ENCODE data around the gene FNDC8. TPM values are rescaled to one million over a fixed set of nuclear protein-coding genes. Genes with fewer than 3 reads are reported as not detected.

Gene FNDC8
- total RNA-seq, 1 experiment from 2014 or later, result not detected

DNA sequence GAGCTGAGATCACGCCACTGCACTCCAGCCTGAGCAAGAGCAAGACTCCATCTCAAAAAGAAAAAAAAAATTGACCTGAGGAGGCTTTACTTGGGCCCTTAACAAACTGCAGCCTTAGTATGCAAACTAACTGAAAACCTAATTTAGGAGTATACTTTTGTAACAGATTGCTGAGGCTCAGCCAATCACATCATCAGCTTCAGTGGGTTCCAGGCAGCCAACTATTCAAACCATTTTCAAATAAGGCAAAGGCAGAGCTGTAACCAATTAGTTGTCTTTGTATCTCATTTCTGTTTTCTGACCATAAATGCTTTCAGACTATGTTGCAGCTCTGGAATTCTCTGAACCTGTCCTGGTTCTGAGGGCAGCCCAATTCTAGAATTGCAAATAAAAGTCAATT lies 25.7 kb upstream of the FNDC8 start (continued):
- TF ChIP-seq, protein P1, sequence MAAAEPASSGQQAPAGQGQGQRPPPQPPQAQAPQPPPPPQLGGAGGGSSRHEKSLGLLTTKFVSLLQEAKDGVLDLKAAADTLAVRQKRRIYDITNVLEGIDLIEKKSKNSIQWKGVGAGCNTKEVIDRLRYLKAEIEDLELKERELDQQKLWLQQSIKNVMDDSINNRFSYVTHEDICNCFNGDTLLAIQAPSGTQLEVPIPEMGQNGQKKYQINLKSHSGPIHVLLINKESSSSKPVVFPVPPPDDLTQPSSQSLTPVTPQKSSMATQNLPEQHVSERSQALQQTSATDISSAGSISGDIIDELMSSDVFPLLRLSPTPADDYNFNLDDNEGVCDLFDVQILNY (CRISPR knock-in tag; IDR thresholded peaks at IDR 0.05), result no peak
- TF ChIP-seq ZNF423 (CRISPR knock-in tag; IDR thresholded peaks at IDR 0.05), result no peak
- TF ChIP-seq, protein P2, sequence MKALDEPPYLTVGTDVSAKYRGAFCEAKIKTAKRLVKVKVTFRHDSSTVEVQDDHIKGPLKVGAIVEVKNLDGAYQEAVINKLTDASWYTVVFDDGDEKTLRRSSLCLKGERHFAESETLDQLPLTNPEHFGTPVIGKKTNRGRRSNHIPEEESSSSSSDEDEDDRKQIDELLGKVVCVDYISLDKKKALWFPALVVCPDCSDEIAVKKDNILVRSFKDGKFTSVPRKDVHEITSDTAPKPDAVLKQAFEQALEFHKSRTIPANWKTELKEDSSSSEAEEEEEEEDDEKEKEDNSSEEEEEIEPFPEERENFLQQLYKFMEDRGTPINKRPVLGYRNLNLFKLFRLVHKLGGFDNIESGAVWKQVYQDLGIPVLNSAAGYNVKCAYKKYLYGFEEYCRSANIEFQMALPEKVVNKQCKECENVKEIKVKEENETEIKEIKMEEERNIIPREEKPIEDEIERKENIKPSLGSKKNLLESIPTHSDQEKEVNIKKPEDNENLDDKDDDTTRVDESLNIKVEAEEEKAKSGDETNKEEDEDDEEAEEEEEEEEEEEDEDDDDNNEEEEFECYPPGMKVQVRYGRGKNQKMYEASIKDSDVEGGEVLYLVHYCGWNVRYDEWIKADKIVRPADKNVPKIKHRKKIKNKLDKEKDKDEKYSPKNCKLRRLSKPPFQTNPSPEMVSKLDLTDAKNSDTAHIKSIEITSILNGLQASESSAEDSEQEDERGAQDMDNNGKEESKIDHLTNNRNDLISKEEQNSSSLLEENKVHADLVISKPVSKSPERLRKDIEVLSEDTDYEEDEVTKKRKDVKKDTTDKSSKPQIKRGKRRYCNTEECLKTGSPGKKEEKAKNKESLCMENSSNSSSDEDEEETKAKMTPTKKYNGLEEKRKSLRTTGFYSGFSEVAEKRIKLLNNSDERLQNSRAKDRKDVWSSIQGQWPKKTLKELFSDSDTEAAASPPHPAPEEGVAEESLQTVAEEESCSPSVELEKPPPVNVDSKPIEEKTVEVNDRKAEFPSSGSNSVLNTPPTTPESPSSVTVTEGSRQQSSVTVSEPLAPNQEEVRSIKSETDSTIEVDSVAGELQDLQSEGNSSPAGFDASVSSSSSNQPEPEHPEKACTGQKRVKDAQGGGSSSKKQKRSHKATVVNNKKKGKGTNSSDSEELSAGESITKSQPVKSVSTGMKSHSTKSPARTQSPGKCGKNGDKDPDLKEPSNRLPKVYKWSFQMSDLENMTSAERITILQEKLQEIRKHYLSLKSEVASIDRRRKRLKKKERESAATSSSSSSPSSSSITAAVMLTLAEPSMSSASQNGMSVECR (CRISPR knock-in tag; IDR thresholded peaks at IDR 0.05; ENCODE audit: borderline replicate concordance), result no peak

DNA sequence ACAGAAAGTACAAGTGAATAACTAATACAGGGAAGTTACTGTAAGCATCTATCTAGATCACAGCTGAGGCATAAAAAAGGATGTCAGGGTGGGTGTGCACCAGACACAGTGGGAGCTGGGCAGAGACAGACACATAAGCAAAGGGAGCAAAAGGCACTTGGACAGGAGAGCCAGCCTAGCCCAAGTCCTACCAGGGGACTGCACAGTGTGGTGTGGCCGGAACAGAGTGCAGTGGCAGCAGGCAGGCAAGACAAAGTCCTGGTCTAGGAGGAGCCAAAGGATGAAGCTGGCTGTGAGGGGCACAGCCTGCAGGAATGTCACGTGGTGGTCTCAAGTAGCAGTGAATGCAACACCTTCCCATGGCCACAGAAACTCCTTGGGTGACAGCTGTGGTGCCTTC lies 23.6 kb upstream of the FNDC8 start:
- H3K27ac Mint-ChIP-seq, result no peak overlapping the region; the same call in 1 of the 2 replicates
- POLR2A ChIA-PET, result no interaction called here
- TF ChIP-seq OVOL2 (CRISPR knock-in tag; IDR thresholded peaks at IDR 0.05; ENCODE audit: borderline replicate concordance) (no peak), FOXK1 (CRISPR knock-in tag; IDR thresholded peaks at IDR 0.05) (no peak), ZNF671 (CRISPR knock-in tag; IDR thresholded peaks at IDR 0.05) (no peak), CREB1 (CRISPR knock-in tag; IDR thresholded peaks at IDR 0.05) (no peak), TCF7 (CRISPR knock-in tag; IDR thresholded peaks at IDR 0.05; ENCODE audit: low read depth) (no peak), NFYB (CRISPR knock-in tag; conservative IDR thresholded peaks at IDR 0.05; ENCODE audit: low read depth) (no peak), ZNF138 (CRISPR knock-in tag; conservative IDR thresholded peaks at IDR 0.05) (no peak), PRRX2 (CRISPR knock-in tag; IDR thresholded peaks at IDR 0.05) (no peak), ZNF232 (CRISPR knock-in tag; IDR thresholded peaks at IDR 0.05) (no peak), ZNF317 (CRISPR knock-in tag; IDR thresholded peaks at IDR 0.05; ENCODE audit: borderline replicate concordance, low read depth) (no peak), NFE2L1 (CRISPR knock-in tag; IDR thresholded peaks at IDR 0.05) (no peak), ZNF121 (CRISPR knock-in tag; IDR thresholded peaks at IDR 0.05) (no peak)
- TF ChIP-seq, protein P3, sequence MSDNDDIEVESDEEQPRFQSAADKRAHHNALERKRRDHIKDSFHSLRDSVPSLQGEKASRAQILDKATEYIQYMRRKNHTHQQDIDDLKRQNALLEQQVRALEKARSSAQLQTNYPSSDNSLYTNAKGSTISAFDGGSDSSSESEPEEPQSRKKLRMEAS (CRISPR knock-in tag; IDR thresholded peaks at IDR 0.05), result no peak
- TF ChIP-seq, protein P4, sequence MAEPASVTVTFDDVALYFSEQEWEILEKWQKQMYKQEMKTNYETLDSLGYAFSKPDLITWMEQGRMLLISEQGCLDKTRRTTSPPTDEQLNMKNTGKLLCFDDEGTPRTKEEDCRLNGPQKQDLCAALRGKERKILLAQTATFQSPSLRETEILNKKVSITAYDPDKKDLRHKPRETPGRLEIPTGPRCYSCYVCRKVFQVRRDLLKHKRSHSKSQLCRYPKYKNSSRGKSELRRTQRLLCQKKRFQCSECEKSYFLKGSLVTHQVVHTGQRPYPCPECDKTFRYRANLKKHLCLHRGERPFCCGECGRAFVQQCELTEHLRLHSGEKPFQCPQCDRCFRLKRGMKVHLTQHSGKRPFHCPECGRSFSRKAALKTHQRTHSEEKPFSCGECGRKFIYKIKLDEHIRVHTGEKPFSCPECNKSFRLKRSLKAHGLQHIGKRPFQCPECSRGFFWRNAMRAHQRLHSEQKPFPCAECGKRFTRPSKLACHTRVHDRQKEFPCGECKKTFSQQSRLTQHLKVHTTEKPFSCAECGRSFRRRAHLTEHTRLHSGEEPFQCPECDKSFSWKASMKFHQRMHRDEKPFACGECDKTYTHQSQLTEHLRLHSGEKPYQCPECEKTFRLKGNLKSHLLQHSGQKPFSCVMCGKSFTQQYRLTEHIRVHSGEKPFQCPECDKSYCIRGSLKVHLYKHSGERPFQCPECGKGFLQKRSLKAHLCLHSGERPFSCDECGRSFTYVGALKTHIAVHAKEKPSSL (CRISPR knock-in tag; conservative IDR thresholded peaks at IDR 0.05), result no peak
- TF ChIP-seq, protein P5, sequence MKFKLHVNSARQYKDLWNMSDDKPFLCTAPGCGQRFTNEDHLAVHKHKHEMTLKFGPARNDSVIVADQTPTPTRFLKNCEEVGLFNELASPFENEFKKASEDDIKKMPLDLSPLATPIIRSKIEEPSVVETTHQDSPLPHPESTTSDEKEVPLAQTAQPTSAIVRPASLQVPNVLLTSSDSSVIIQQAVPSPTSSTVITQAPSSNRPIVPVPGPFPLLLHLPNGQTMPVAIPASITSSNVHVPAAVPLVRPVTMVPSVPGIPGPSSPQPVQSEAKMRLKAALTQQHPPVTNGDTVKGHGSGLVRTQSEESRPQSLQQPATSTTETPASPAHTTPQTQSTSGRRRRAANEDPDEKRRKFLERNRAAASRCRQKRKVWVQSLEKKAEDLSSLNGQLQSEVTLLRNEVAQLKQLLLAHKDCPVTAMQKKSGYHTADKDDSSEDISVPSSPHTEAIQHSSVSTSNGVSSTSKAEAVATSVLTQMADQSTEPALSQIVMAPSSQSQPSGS (CRISPR knock-in tag; IDR thresholded peaks at IDR 0.05; ENCODE audit: borderline replicate concordance, low read depth), result no peak
- TF ChIP-seq, protein P6, sequence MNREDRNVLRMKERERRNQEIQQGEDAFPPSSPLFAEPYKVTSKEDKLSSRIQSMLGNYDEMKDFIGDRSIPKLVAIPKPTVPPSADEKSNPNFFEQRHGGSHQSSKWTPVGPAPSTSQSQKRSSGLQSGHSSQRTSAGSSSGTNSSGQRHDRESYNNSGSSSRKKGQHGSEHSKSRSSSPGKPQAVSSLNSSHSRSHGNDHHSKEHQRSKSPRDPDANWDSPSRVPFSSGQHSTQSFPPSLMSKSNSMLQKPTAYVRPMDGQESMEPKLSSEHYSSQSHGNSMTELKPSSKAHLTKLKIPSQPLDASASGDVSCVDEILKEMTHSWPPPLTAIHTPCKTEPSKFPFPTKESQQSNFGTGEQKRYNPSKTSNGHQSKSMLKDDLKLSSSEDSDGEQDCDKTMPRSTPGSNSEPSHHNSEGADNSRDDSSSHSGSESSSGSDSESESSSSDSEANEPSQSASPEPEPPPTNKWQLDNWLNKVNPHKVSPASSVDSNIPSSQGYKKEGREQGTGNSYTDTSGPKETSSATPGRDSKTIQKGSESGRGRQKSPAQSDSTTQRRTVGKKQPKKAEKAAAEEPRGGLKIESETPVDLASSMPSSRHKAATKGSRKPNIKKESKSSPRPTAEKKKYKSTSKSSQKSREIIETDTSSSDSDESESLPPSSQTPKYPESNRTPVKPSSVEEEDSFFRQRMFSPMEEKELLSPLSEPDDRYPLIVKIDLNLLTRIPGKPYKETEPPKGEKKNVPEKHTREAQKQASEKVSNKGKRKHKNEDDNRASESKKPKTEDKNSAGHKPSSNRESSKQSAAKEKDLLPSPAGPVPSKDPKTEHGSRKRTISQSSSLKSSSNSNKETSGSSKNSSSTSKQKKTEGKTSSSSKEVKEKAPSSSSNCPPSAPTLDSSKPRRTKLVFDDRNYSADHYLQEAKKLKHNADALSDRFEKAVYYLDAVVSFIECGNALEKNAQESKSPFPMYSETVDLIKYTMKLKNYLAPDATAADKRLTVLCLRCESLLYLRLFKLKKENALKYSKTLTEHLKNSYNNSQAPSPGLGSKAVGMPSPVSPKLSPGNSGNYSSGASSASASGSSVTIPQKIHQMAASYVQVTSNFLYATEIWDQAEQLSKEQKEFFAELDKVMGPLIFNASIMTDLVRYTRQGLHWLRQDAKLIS (CRISPR knock-in tag; IDR thresholded peaks at IDR 0.05; ENCODE audit: borderline replicate concordance), result no peak
- TF ChIP-seq, protein P7, sequence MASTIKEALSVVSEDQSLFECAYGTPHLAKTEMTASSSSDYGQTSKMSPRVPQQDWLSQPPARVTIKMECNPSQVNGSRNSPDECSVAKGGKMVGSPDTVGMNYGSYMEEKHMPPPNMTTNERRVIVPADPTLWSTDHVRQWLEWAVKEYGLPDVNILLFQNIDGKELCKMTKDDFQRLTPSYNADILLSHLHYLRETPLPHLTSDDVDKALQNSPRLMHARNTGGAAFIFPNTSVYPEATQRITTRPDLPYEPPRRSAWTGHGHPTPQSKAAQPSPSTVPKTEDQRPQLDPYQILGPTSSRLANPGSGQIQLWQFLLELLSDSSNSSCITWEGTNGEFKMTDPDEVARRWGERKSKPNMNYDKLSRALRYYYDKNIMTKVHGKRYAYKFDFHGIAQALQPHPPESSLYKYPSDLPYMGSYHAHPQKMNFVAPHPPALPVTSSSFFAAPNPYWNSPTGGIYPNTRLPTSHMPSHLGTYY (CRISPR knock-in tag; IDR thresholded peaks at IDR 0.05), result no peak
- TF ChIP-seq, protein P8, sequence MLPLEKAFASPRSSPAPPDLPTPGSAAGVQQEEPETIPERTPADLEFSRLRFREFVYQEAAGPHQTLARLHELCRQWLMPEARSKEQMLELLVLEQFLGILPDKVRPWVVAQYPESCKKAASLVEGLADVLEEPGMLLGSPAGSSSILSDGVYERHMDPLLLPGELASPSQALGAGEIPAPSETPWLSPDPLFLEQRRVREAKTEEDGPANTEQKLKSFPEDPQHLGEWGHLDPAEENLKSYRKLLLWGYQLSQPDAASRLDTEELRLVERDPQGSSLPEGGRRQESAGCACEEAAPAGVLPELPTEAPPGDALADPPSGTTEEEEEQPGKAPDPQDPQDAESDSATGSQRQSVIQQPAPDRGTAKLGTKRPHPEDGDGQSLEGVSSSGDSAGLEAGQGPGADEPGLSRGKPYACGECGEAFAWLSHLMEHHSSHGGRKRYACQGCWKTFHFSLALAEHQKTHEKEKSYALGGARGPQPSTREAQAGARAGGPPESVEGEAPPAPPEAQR (CRISPR knock-in tag; IDR thresholded peaks at IDR 0.05), result no peak

More for the DNA sequence above, 23.6 kb upstream of the FNDC8 start:
- Mint-ChIP-seq H3K36me3 (0 out of 2 replicates have a peak, but pooled peaks cover under 1% of the 10 kb centered on the region), H3K4me1 (no peaks in the 10 kb centered on the region), H3K27me3 (ENCODE audit: low read depth) (no peaks in the 10 kb centered on the region), H3K9me3 (no peaks in the 10 kb centered on the region), H3K4me3 (no peak overlapping the region)
- CTCF ChIA-PET, result no interaction called here
- DNase-seq (ENCODE audit: low spot score), result no peak
- no peak; the same call in 1 of the 2 replicates for ATAC-seq
